ENCODE measurements around the gene ELK3.

The ELK3 gene

GRCh38 chr12:96187956-96188355 lies 6.2 kb upstream of the ELK3 start:
- Histone ChIP-seq H3K9me3 (ENCODE audit: control insufficient read depth in 2 of 2, low read length in 2 of 2) (no peaks in the 10 kb centered on the region), H3K27me3 (ENCODE audit: control insufficient read depth in 1 of 2, insufficient read depth in 2 of 2, low read length in 2 of 2) (no peaks in the 10 kb centered on the region), H3K36me3 (ENCODE audit: control insufficient read depth in 2 of 2, insufficient read depth in 2 of 2, low read length in 2 of 2) (no peaks in the 10 kb centered on the region), H3K27ac (ENCODE audit: low read length) (no peak overlapping the region), H3K4me3 (ENCODE audit: low read length in 2 of 2) (no peak overlapping the region), H3K4me1 (ENCODE audit: control insufficient read depth, insufficient read depth, low read length) (no peaks in the 10 kb centered on the region), H3K9ac (ENCODE audit: low read length in 2 of 2) (no peak overlapping the region)

DNA sequence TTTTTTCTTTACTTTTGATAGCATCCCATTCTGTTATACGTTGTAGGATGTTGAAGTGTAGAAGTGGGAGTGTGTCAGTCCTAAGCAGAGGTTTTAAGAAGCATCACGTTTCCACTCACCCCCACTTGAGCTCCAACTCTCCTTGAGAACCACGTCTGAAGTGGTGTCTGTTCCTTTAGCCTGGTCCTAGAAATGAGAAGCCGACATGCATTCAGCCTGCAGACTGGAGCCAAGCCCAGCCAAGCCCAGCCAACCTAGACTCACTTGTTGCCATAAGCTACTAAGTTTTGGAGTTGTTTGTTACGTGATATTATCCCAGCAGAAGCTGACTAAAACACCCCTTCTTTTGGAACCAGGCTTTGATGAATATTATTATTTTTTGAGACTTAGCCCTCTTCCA lies 4.4 kb upstream of the ELK3 start:
- H3K36me3 ChIP-seq (ENCODE audit: control insufficient read depth in 2 of 2, insufficient read depth in 2 of 2, low read length in 2 of 2) = no peaks in the 10 kb centered on the region
- H3K27me3 ChIP-seq (ENCODE audit: control insufficient read depth in 1 of 2, insufficient read depth in 2 of 2, low read length in 2 of 2) = no peaks in the 10 kb centered on the region
- no peaks in the 10 kb centered on the region for H3K9me3 ChIP-seq (ENCODE audit: control insufficient read depth in 2 of 2, low read length in 2 of 2)
- peaks cover 5% of the 10 kb centered on the region for H3K4me1 ChIP-seq (ENCODE audit: control insufficient read depth, insufficient read depth, low read length)
- no peak overlapping the region for H3K9ac ChIP-seq (ENCODE audit: low read length in 2 of 2)
- H3K27ac ChIP-seq (ENCODE audit: low read length) = no peak overlapping the region
- H3K4me3 ChIP-seq (ENCODE audit: low read length in 2 of 2) = no peak overlapping the region

DNA sequence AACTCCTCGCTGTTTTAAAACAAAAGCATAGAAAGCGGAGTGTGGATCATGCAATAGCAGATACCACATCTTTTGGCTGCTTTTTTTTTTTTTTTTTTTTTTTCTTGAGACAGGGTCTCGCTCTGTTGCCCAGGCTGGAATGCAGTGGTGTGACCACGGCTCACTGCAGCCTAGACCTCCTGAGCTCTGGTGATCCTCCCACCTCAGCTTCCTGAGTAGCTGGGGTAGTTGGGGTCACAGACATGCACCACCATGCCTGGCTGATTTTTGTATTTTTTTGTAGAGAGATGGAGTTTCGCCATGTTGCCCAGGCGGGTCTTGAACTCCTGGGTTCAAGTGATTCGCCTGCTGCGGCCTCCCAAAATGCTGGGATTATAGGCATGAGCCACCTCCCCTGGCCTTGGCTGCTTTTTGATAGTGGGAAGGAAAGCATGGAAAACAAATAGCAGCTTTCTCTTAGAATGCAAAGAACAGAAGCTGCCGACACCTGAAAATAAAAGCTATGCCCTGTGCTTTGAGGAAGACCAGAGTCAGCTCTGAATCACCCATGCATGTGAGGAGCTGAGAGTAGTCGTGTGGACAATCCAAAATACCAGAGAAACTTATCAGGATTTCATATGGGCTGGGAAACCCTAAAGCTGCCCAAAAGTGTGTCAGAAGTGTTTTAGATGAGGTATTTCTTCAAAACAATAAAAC lies 3.6 kb upstream of the ELK3 start:
- H3K36me3 ChIP-seq (ENCODE audit: control insufficient read depth in 2 of 2, insufficient read depth in 2 of 2, low read length in 2 of 2) = no peaks in the 10 kb centered on the region
- H3K4me3 ChIP-seq (ENCODE audit: low read length in 2 of 2) = no peak overlapping the region
- no peak overlapping the region for H3K9ac ChIP-seq (ENCODE audit: low read length in 2 of 2)
- H3K27me3 ChIP-seq (ENCODE audit: control insufficient read depth in 1 of 2, insufficient read depth in 2 of 2, low read length in 2 of 2) = no peaks in the 10 kb centered on the region
- H3K4me1 ChIP-seq (ENCODE audit: control insufficient read depth, insufficient read depth, low read length) = peaks cover 8% of the 10 kb centered on the region
- H3K27ac ChIP-seq (ENCODE audit: low read length) = no peak overlapping the region
- no peaks in the 10 kb centered on the region for H3K9me3 ChIP-seq (ENCODE audit: control insufficient read depth in 2 of 2, low read length in 2 of 2)

- H3K36me3 ChIP-seq (ENCODE audit: control insufficient read depth in 2 of 2, insufficient read depth in 2 of 2, low read length in 2 of 2) = no peaks in the 10 kb centered on the region
- H3K27ac ChIP-seq (ENCODE audit: low read length) = no peak overlapping the region
- no peak overlapping the region for H3K4me3 ChIP-seq (ENCODE audit: low read length in 2 of 2)
- H3K9me3 ChIP-seq (ENCODE audit: control insufficient read depth in 2 of 2, low read length in 2 of 2) = no peaks in the 10 kb centered on the region
- no peaks in the 10 kb centered on the region for H3K27me3 ChIP-seq (ENCODE audit: control insufficient read depth in 1 of 2, insufficient read depth in 2 of 2, low read length in 2 of 2)
- peaks cover 12% of the 10 kb centered on the region for H3K4me1 ChIP-seq (ENCODE audit: control insufficient read depth, insufficient read depth, low read length)
- H3K9ac ChIP-seq (ENCODE audit: low read length in 2 of 2) = no peak overlapping the region
Observed at GRCh38 chr12:96192926-96193573, 1.1 kb upstream of the ELK3 start.

DNA sequence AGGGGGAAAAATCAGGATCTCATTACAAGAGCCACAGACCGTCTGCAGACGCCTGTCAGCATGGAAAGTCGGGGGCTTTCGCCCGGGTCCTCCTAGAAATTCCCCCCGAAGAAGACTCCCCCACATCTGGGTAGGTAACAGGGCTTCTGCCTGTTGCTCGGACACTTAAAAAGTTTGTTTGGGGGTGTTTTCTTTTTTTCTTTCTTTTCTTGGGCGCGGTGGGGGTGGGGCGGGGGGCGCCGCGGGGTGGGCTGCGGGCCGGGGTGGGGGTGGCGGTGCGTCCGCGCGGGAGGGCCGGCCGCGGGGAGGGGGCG lies 358 bp downstream of the ELK3 start:
- Histone ChIP-seq H3K27ac (ENCODE audit: low read length) (no peak overlapping the region), H3K4me3 (ENCODE audit: low read length in 2 of 2) (peak overlapping the region; percentile 86 to 95), H3K36me3 (ENCODE audit: control insufficient read depth in 2 of 2, insufficient read depth in 2 of 2, low read length in 2 of 2) (no peaks in the 10 kb centered on the region), H3K9ac (ENCODE audit: low read length in 2 of 2) (peak overlapping the region; percentile 76 to 88), H3K27me3 (ENCODE audit: control insufficient read depth in 1 of 2, insufficient read depth in 2 of 2, low read length in 2 of 2) (no peaks in the 10 kb centered on the region), H3K9me3 (ENCODE audit: control insufficient read depth in 2 of 2, low read length in 2 of 2) (no peaks in the 10 kb centered on the region), H3K4me1 (ENCODE audit: control insufficient read depth, insufficient read depth, low read length) (peaks cover 12% of the 10 kb centered on the region)

DNA sequence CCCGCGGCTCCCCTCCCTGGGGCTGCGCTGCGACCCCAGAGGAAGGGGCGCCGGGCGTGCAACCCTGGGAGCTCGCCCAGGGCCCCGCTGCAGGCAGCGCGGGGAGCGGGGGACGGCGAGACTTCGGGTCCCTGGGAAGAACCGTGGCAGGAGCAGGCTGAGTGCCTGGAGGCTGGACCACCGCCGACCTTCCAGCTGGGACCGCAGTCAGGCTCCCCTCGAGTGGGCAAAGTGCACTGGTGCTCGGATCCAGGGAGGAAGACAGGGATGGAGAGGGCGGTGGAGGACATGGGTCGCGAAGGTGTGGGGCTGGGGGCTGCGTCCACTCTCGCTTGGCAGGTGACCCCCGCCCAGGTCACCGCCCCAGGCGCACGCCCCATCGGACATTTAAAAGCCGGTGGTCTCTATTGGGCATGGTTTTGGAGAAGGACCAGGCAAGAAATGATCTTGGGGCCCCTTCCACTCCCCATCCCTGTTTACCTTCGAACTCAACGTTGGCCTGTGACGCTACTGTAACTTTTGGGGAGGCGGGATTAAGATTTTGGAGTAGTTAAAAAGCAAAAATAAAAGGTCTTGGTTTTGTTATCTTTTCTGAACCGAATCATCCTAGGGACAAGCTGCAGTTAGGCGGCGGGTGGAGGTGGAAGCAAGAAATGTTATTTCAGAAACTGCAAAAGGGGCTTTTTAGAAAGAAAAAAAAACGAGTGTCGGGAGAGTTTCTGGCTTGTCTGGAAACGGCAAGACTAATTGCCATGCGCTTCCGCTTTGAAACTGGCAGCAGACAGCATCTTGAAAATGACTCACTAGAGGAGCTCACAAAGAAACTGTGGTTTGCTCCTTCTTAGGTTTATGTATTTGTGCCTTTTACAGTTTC lies 1.0 kb downstream of the ELK3 start:
- Histone ChIP-seq H3K9ac (ENCODE audit: low read length in 2 of 2) (peak overlapping the region; percentile 58 to 69), H3K4me1 (ENCODE audit: control insufficient read depth, insufficient read depth, low read length) (peaks cover 12% of the 10 kb centered on the region), H3K27me3 (ENCODE audit: control insufficient read depth in 1 of 2, insufficient read depth in 2 of 2, low read length in 2 of 2) (no peaks in the 10 kb centered on the region), H3K27ac (ENCODE audit: low read length) (peak overlapping the region; percentile 11), H3K4me3 (ENCODE audit: low read length in 2 of 2) (peak overlapping the region; percentile 81 to 86), H3K36me3 (ENCODE audit: control insufficient read depth in 2 of 2, insufficient read depth in 2 of 2, low read length in 2 of 2) (no peaks in the 10 kb centered on the region), H3K9me3 (ENCODE audit: control insufficient read depth in 2 of 2, low read length in 2 of 2) (no peaks in the 10 kb centered on the region)

- Histone ChIP-seq H3K27ac (ENCODE audit: low read length) (no peak overlapping the region), H3K4me1 (ENCODE audit: control insufficient read depth, insufficient read depth, low read length) (peaks cover 12% of the 10 kb centered on the region), H3K4me3 (ENCODE audit: low read length in 2 of 2) (peak overlapping the region; percentile 35 to 86), H3K27me3 (ENCODE audit: control insufficient read depth in 1 of 2, insufficient read depth in 2 of 2, low read length in 2 of 2) (no peaks in the 10 kb centered on the region), H3K9me3 (ENCODE audit: control insufficient read depth in 2 of 2, low read length in 2 of 2) (no peaks in the 10 kb centered on the region), H3K9ac (ENCODE audit: low read length in 2 of 2) (peak overlapping the region in 1 of 2 donors; percentile 48), H3K36me3 (ENCODE audit: control insufficient read depth in 2 of 2, insufficient read depth in 2 of 2, low read length in 2 of 2) (no peaks in the 10 kb centered on the region)
Observed at GRCh38 chr12:96195845-96196451, 1.8 kb downstream of the ELK3 start.

- no peak overlapping the region for H3K9ac ChIP-seq (ENCODE audit: low read length in 2 of 2)
- peaks cover 12% of the 10 kb centered on the region for H3K4me1 ChIP-seq (ENCODE audit: control insufficient read depth, insufficient read depth, low read length)
- no peaks in the 10 kb centered on the region for H3K36me3 ChIP-seq (ENCODE audit: control insufficient read depth in 2 of 2, insufficient read depth in 2 of 2, low read length in 2 of 2)
- no peaks in the 10 kb centered on the region for H3K9me3 ChIP-seq (ENCODE audit: control insufficient read depth in 2 of 2, low read length in 2 of 2)
- H3K4me3 ChIP-seq (ENCODE audit: low read length in 2 of 2) = peak overlapping the region in 1 of 2 donors; percentile 86
- no peaks in the 10 kb centered on the region for H3K27me3 ChIP-seq (ENCODE audit: control insufficient read depth in 1 of 2, insufficient read depth in 2 of 2, low read length in 2 of 2)
- H3K27ac ChIP-seq (ENCODE audit: low read length) = no peak overlapping the region
Observed at GRCh38 chr12:96196781-96197180, 2.6 kb downstream of the ELK3 start.

- Histone ChIP-seq H3K36me3 (ENCODE audit: control insufficient read depth in 2 of 2, insufficient read depth in 2 of 2, low read length in 2 of 2) (no peaks in the 10 kb centered on the region), H3K27me3 (ENCODE audit: control insufficient read depth in 1 of 2, insufficient read depth in 2 of 2, low read length in 2 of 2) (no peaks in the 10 kb centered on the region), H3K9ac (ENCODE audit: low read length in 2 of 2) (no peak overlapping the region), H3K9me3 (ENCODE audit: control insufficient read depth in 2 of 2, low read length in 2 of 2) (no peaks in the 10 kb centered on the region), H3K4me3 (ENCODE audit: low read length in 2 of 2) (no peak overlapping the region), H3K27ac (ENCODE audit: low read length) (no peak overlapping the region), H3K4me1 (ENCODE audit: control insufficient read depth, insufficient read depth, low read length) (peaks cover 12% of the 10 kb centered on the region)
Observed at GRCh38 chr12:96197503-96198272, 3.5 kb downstream of the ELK3 start.

GRCh38 chr12:96198965-96199364 lies 4.8 kb downstream of the ELK3 start:
- no peak overlapping the region for H3K27ac ChIP-seq (ENCODE audit: low read length)
- no peaks in the 10 kb centered on the region for H3K9me3 ChIP-seq (ENCODE audit: control insufficient read depth in 2 of 2, low read length in 2 of 2)
- peaks cover 8% of the 10 kb centered on the region for H3K4me1 ChIP-seq (ENCODE audit: control insufficient read depth, insufficient read depth, low read length)
- no peaks in the 10 kb centered on the region for H3K27me3 ChIP-seq (ENCODE audit: control insufficient read depth in 1 of 2, insufficient read depth in 2 of 2, low read length in 2 of 2)
- no peaks in the 10 kb centered on the region for H3K36me3 ChIP-seq (ENCODE audit: control insufficient read depth in 2 of 2, insufficient read depth in 2 of 2, low read length in 2 of 2)
- H3K9ac ChIP-seq (ENCODE audit: low read length in 2 of 2) = no peak overlapping the region
- H3K4me3 ChIP-seq (ENCODE audit: low read length in 2 of 2) = no peak overlapping the region

All from stomach smooth muscle (tissue), 2 donors.